HUES48 (cell line): ENCODE data around the gene EPHX1.

ENCODE experiments used
- H3K27ac ChIP-seq: one replicate; pipeline ENCODE4 v1.7.0; 2013; ENCODE audit warnings: low read depth, low read length, inconsistent platforms
- H3K27me3 ChIP-seq: 2 replicates; pipeline ENCODE4 v1.6.1; 2013; ENCODE audit warnings: mild to moderate bottlenecking, low read length; ENCODE audit not compliant: control insufficient read depth, insufficient read depth
- H3K36me3 ChIP-seq: 2 replicates; pipeline ENCODE4 v1.6.1; 2013; ENCODE audit warnings: low read length; ENCODE audit not compliant: control insufficient read depth, insufficient read depth
- H3K4me1 ChIP-seq: 2 replicates; pipeline ENCODE4 v1.6.1; 2013; ENCODE audit warnings: mild to moderate bottlenecking, low read length; ENCODE audit not compliant: control insufficient read depth, insufficient read depth
- H3K4me3 ChIP-seq: 2 replicates; pipeline ENCODE4 v1.5.1; 2013; ENCODE audit warnings: mild to moderate bottlenecking, low read depth, low read length
- H3K9ac ChIP-seq: 2 replicates; pipeline ENCODE4 v1.6.1; 2013; ENCODE audit warnings: mild to moderate bottlenecking, low read depth, low read length, moderate library complexity
- H3K9me3 ChIP-seq: 2 replicates; pipeline ENCODE4 v1.6.1; 2013; ENCODE audit warnings: low read length; ENCODE audit not compliant: control insufficient read depth, insufficient read depth

EPHX1 gene

DNA sequence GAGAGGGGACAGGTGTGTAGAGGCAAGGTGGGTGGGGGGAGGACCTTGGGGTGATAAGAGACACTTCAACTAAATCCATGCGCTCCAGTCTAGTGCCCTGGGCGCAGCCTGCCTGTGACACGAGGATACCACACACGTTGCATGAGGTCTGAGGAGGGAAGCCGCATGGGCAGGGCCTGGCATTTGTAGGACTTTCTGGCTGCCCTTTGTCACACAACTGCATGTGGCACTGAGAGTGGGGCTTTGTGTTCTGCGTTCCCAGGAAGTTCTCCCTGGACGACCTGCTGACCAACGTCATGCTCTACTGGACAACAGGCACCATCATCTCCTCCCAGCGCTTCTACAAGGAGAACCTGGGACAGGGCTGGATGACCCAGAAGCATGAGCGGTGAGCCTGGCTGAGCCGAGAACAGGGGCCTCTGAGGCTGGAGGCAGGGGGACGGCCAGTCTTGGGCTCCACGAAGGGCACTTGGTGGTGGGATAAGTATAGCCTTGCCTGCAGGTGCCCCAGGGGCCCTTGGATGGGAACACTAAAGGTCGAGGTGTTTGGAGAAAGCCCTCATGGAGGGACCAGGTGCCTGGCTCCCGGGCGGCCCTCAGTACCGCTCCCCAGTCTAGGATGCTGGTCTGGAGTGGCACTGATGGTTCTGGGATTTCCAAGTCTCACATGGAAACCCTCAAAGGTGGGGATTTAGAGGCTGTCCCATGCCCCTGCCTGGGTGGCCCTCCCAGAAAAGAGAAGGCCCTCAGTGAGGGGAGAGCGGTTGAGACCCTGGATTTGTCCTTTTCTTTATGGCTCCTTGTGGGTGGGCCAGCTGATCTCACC is 34.5 kb downstream of the EPHX1 start:
- Histone ChIP-seq H3K9ac (no peak overlapping the region), H3K4me1 (peaks cover 6% of the 10 kb centered on the region; the same call in 1 of the 2 replicates), H3K36me3 (peaks cover 62% of the 10 kb centered on the region), H3K27ac (no peak overlapping the region), H3K4me3 (no peak overlapping the region), H3K27me3 (no peaks in the 10 kb centered on the region), H3K9me3 (no peaks in the 10 kb centered on the region)

DNA sequence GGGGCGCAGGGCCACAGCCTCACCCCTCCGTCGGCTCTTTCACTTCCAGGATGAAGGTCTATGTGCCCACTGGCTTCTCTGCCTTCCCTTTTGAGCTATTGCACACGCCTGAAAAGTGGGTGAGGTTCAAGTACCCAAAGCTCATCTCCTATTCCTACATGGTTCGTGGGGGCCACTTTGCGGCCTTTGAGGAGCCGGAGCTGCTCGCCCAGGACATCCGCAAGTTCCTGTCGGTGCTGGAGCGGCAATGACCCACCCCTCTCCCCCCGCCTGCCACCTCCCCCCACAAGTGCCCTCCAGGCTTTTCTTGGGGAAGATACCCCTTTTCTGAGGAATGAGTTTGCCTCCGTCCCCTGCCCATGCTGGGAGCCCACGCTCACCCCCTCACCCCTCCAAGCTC is 35.2 kb downstream of the EPHX1 start:
- Histone ChIP-seq H3K4me3 (no peak overlapping the region), H3K9me3 (no peaks in the 10 kb centered on the region), H3K27me3 (no peaks in the 10 kb centered on the region), H3K36me3 (peaks cover 60% of the 10 kb centered on the region), H3K9ac (no peak overlapping the region), H3K27ac (no peak overlapping the region), H3K4me1 (peaks cover 6% of the 10 kb centered on the region; the same call in 1 of the 2 replicates)

DNA sequence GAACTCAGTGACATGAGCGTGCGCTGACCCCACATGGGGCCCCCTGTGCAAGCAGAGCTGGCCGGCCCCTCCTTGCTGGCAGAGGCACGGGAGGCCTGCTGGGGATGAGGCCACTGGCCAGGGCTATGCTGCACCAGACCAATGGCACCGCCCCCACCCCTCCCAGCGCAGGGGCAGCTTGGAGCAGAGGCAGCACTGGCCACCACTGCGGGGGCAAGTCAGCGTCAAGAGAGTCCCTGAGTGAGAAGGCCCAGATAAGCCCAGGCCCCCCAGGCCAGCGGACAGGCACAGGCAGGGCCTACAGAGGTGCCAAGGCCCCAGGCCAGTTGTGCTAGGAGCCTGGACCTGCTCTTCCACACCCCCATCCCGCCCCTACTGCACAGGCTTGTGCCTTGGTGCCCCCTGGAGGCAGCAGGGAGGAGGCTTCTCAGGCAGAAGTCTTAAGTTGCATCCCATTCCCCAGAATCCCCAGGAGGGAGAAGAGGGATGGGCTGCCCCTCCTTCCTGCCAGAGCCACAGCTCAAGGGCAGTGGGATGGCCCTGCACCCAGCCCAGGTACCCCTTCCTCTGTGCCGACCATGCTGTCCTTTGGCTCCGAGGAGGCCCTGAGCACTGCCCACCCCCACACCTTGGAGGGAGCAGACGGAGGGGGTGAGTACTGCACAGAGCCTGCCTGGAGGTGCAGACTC is 35.8 kb downstream of the EPHX1 start:
- no peak overlapping the region for H3K4me3 ChIP-seq
- peaks cover 6% of the 10 kb centered on the region; the same call in 1 of the 2 replicates for H3K4me1 ChIP-seq
- peak overlapping the region; percentile 2 for H3K27ac ChIP-seq
- H3K36me3 ChIP-seq, result peaks cover 57% of the 10 kb centered on the region
- no peak overlapping the region; the same call in 1 of the 2 replicates for H3K9ac ChIP-seq
- no peaks in the 10 kb centered on the region for H3K27me3 ChIP-seq
- H3K9me3 ChIP-seq, result no peaks in the 10 kb centered on the region

DNA sequence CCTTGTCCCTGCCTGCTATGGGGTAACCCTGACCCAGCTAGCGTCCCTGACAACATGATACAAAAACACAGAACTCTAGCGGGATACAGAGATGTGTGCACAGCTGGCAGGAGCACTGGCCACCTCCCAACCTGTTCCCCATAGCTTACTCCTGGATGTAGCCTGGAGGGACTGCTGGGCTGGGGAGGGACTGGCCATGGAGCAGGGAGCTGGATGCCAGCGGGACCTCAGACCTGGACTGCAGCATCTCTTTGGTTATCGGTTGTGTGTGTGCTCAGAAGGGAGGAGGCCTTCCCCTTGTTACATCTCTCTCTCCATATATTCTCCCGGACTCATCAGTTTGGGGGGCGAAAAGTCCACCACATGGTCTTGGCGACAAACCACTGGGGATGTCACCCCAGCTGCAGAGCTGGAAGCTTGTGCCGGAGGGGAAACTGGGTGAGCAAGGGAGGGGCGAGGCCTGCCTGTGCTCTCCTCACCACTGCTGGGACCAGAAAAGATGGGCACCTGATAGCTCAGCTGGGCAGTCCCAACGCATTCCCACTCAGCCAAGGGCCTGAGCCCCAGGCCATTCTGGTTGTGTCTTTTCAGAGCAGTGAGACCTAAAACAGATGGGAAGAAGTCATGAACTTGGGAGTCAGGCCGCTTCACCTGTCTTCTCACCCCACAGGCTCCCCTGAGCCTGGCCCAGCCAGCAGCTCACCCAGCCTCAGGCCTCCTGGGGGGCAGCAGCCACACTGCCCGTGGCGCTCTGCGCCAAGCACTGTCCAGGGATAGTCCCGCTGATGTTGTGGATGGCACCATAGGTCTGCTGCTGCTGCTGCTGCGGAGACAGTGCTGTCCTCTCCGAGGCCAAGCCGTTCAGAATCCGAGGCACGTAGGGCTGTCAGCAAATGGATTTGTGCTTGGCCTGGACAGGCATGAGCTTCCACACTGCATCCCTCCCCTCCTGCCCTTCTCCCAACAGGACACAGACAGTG is 36.7 kb downstream of the EPHX1 start:
- 0 out of 2 replicates have a peak, but pooled peaks cover 3% of the 10 kb centered on the region for H3K9me3 ChIP-seq
- peaks cover 62% of the 10 kb centered on the region for H3K36me3 ChIP-seq
- H3K27me3 ChIP-seq, result no peaks in the 10 kb centered on the region
- peak overlapping the region; percentile 2 for H3K27ac ChIP-seq
- H3K4me1 ChIP-seq, result peaks cover 6% of the 10 kb centered on the region; the same call in 1 of the 2 replicates
- no peak overlapping the region for H3K9ac ChIP-seq
- no peak overlapping the region for H3K4me3 ChIP-seq

DNA sequence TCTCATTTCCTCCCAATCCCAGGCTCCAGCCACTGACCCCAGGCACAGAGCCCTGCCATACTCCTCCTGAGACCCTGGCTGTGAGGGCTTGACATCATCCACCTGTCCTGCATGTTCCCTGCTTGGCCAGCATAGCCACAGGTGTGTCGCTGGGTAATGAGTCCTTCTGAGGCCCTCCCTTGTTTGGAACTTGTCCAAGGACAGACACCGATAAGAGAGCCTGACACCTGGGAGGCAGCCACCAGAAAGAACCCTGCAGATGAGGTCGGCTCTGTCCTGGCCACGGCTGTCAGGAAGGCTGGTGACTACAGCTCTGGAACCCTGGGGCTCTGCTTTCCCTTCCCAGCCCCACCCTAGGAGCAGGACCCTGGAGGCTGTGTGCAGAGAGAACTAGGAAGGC is 37.7 kb downstream of the EPHX1 start:
- Histone ChIP-seq H3K4me1 (peaks cover 2% of the 10 kb centered on the region; the same call in 1 of the 2 replicates), H3K36me3 (peaks cover 65% of the 10 kb centered on the region), H3K27ac (no peak overlapping the region), H3K9ac (no peak overlapping the region), H3K9me3 (peaks cover 5% of the 10 kb centered on the region; the same call in 1 of the 2 replicates), H3K4me3 (no peak overlapping the region), H3K27me3 (no peaks in the 10 kb centered on the region)

DNA sequence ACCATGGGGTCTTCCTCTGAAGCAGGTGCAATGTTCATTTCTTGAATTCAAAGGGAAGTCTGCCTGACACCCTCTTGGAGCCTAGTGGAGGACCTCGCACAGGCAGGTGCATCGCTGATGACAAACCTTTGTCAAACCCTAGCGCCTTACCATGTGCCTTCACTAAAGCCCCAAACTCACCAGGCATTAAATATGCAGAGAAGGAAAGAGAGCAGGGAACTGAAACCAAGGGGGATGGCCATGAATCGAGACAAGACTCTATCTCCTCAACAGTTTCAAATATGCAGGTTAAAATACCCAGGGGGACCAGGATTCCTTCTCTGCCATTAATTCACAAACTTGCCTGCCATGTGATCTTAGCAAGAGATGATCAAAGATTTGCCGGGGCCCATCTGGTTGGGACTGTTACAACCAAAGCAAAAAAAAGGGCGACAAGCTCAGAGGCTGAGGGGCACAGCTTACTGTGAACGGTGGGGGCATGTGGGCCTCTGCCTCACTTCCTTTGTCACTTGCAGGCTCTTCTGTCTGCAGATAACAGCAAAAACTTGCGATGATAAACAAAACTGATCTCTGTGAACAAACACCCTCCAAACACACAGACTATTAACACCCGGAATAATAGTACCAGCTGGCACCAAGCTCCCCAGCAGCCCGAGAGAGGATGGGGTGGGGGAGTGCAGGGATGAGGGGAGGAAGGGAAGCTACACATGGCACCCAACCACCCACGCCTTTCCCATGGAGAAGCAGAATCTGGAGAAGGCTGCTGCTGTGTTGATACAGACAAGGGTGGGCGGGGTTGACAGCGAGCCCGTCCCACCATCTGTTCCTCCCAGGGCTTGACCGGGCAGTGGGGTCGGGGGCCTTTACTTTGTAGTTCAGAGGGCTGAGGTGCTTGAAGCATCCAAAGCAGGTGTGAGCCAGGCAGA is 38.4 kb downstream of the EPHX1 start:
- H3K4me3 ChIP-seq, result no peak overlapping the region
- peaks cover 5% of the 10 kb centered on the region; the same call in 1 of the 2 replicates for H3K9me3 ChIP-seq
- H3K9ac ChIP-seq, result no peak overlapping the region
- H3K4me1 ChIP-seq, result no peaks in the 10 kb centered on the region; the same call in 1 of the 2 replicates
- H3K36me3 ChIP-seq, result peaks cover 68% of the 10 kb centered on the region
- H3K27ac ChIP-seq, result peak overlapping the region; percentile 2
- H3K27me3 ChIP-seq, result no peaks in the 10 kb centered on the region

DNA sequence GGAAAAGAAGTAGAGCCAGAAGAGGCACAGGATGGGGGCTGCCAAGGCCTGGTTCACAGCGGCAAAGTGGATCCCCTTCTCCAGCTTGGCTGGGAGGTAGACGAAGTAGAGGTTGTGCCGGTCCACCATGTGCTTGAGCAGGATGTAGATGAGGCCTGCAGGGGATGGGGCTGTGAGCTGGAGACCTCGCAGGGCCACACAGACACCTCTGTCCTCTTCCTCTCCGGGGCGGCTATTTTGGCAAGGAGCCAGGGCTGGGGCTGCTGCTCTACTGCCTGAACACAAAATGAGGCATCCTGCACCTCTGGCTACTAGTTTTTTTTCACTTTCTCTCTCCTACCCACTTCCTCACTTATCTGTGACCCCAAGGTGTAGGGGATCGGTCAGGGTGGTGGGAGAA is 40.0 kb downstream of the EPHX1 start:
- Histone ChIP-seq H3K9me3 (peaks cover 5% of the 10 kb centered on the region; the same call in 1 of the 2 replicates), H3K4me1 (no peaks in the 10 kb centered on the region; the same call in 1 of the 2 replicates), H3K27ac (no peak overlapping the region), H3K4me3 (no peak overlapping the region), H3K27me3 (no peaks in the 10 kb centered on the region), H3K9ac (no peak overlapping the region), H3K36me3 (peaks cover 77% of the 10 kb centered on the region)

DNA sequence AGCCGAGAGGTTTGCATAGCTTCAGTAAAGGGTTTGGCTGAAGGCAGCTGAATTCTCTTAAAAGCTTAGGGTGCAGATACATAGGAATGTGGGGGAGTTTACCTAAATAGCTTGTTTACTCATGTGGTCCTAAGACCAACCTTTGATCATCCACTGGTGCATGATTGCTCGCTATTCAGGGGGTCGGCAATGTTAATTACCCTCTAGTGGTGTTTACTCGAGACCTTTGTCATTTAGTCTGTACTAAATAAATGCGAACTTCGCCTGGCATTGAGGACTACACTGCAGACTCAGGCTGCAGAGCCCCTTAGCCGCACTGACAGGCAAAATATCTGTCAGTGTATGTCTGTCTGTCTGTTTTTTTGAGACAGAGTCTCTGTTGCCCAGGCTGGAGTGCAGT is 40.4 kb downstream of the EPHX1 start:
- Histone ChIP-seq H3K4me3 (no peak overlapping the region), H3K27ac (no peak overlapping the region), H3K4me1 (no peaks in the 10 kb centered on the region; the same call in 1 of the 2 replicates), H3K9me3 (peaks cover 5% of the 10 kb centered on the region; the same call in 1 of the 2 replicates), H3K27me3 (no peaks in the 10 kb centered on the region), H3K36me3 (peaks cover 81% of the 10 kb centered on the region), H3K9ac (no peak overlapping the region)

DNA sequence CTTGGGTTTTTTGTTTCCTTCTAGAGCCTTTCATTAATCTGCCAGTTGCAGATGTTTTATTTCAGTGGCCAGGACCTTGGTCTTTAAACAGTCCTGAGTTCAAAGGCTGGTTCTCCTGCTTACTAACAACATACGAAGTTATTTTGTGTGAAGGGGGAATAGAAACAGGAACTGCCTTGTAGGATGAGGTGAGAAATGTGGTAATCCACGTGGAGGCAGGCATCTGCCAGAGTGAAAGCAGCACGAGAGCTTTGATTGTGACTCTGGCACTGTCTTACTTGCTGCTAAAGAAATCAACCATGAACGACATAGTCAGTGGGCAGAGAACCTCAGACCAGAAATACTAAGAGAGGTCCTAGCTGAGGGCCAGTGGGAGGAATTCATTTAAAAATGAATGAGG is 41.9 kb downstream of the EPHX1 start:
- Histone ChIP-seq H3K9me3 (peaks cover 5% of the 10 kb centered on the region; the same call in 1 of the 2 replicates), H3K4me3 (no peak overlapping the region), H3K9ac (no peak overlapping the region), H3K27ac (no peak overlapping the region), H3K27me3 (no peaks in the 10 kb centered on the region), H3K4me1 (no peaks in the 10 kb centered on the region), H3K36me3 (peaks cover 85% of the 10 kb centered on the region)
